B cell (primary cell): Measurements from ENCODE around the gene ARFGAP1. TPM values are rescaled to one million over a fixed set of nuclear protein-coding genes. Genes with fewer than 3 reads are reported as not detected.

Source experiments
- ATAC-seq: fragments of 200-7000 bp; cut with Tn5 transposase; one replicate; pipeline ENCODE4 v1.10.0; 2021; ENCODE audit warnings: low read depth, mild to moderate bottlenecking, moderate number of reproducible peaks, moderate library complexity
- CTCF ChIA-PET: fragments of 350-600 bp; sonication (Branson Sonifier 250); formaldehyde crosslinking; loops from one replicate; lab custom pipeline; 2021; ENCODE audit warnings: antibody characterized with exemption, inconsistent platforms; lab: Charles Lee
- POLR2A ChIA-PET: fragments of 350-600 bp; sonication (Branson Sonifier 250); formaldehyde crosslinking; loops from one replicate; lab custom pipeline; 2021; ENCODE audit warnings: antibody characterized with exemption; lab: Charles Lee
- DNase-seq: peaks from one replicate; pipeline ENCODE4 v3.0.0; 2013
- H2AFZ ChIP-seq: 2 replicates; pipeline ENCODE4 v1.6.1; 2012; ENCODE audit warnings: mild to moderate bottlenecking, low read depth, low read length; ENCODE audit not compliant: insufficient read depth, poor library complexity, severe bottlenecking
- H3K27ac ChIP-seq, 2 donors: 1 replicate in 1 of 2; 2 replicates in 1 of 2; pipeline ENCODE4 v1.5.1; 2012 to 2013; ENCODE audit warnings: low read length in 2 of 2, mild to moderate bottlenecking in 2 of 2, moderate library complexity in 1 of 2
- H3K27me3 ChIP-seq, 4 experiments: fragments of 200-600 bp in 1 of 4; sonication (generic) in 1 of 4; replicated peaks in 1 of 4; 1 replicate in 2 of 4; 2 replicates in 2 of 4; pipeline versions ENCODE4 v1.6.1 to v1.7.0; 2013 to 2016; ENCODE audit warnings: low read length in 3 of 4, mild to moderate bottlenecking in 2 of 4, mixed read lengths in 1 of 4, moderate library complexity in 1 of 4; ENCODE audit not compliant: insufficient read depth in 4 of 4, control insufficient read depth in 3 of 4; ENCODE audit errors: control extremely low read depth in 1 of 4
- H3K36me3 ChIP-seq, 2 experiments: replicated peaks in 1 of 2; 1 replicate in 1 of 2; 2 replicates in 1 of 2; pipeline versions ENCODE4 v1.6.1 to v1.7.1; 2013; ENCODE audit warnings: low read length in 1 of 2; ENCODE audit not compliant: insufficient read depth in 2 of 2, control insufficient read depth in 1 of 2; ENCODE audit errors: control extremely low read depth in 1 of 2, extremely low read depth in 1 of 2
- H3K4me1 ChIP-seq, 2 donors: fragments of 200-600 bp in 1 of 2; sonication (generic) in 1 of 2; 1 replicate in 1 of 2; 2 replicates in 1 of 2; pipeline versions ENCODE4 v1.5.1 to v1.6.1; 2013 to 2017; ENCODE audit warnings: low read length in 2 of 2; ENCODE audit not compliant: control insufficient read depth in 2 of 2, insufficient read depth in 2 of 2
- H3K4me2 ChIP-seq: replicated peaks from 2 replicates; pipeline ENCODE3; 2012; ENCODE audit warnings: mild to moderate bottlenecking, low read depth, low read length; ENCODE audit not compliant: poor library complexity, severe bottlenecking
- H3K4me3 ChIP-seq, 5 experiments: fragments of 200-600 bp in 1 of 5; sonication (generic) in 1 of 5; 1 replicate in 3 of 5; 2 replicates in 2 of 5; pipeline versions ENCODE4 v1.5.1 to v1.7.0; 2011 to 2016; ENCODE audit warnings: low read length in 4 of 5, mild to moderate bottlenecking in 4 of 5, low read depth in 2 of 5, control low read depth in 1 of 5, moderate library complexity in 1 of 5; ENCODE audit not compliant: insufficient read depth in 1 of 5; ENCODE audit errors: control extremely low read depth in 1 of 5, extremely low read depth in 1 of 5
- H3K79me2 ChIP-seq: fragments of 200-600 bp; sonication (generic); one replicate; pipeline ENCODE4 v1.6.0; 2016; ENCODE audit warnings: low read length; ENCODE audit not compliant: control insufficient read depth, insufficient read depth
- H3K9ac ChIP-seq: fragments of 200-600 bp; sonication (generic); 2 replicates; pipeline ENCODE4 v1.6.1; 2017; ENCODE audit warnings: mild to moderate bottlenecking, low read length, moderate library complexity
- H3K9me3 ChIP-seq, 3 donors: one replicate each; pipeline versions ENCODE4 v1.6.1 to v1.7.1; 2013; ENCODE audit warnings: low read length in 2 of 3; ENCODE audit not compliant: control insufficient read depth in 2 of 3, insufficient read depth in 1 of 3; ENCODE audit errors: control extremely low read depth in 1 of 3
- H4K20me1 ChIP-seq: 2 replicates; pipeline ENCODE4 v1.6.0; 2012; ENCODE audit warnings: mild to moderate bottlenecking, low read length; ENCODE audit not compliant: insufficient read depth, control insufficient read depth, poor library complexity, severe bottlenecking
- H3K27ac Mint-ChIP-seq: one replicate; pipeline ENCODE4 v1.8.0; 2021; ENCODE audit warnings: mixed read lengths
- H3K27me3 Mint-ChIP-seq: one replicate; pipeline ENCODE4 v1.8.0; 2021; ENCODE audit warnings: mixed read lengths
- H3K4me1 Mint-ChIP-seq: one replicate; pipeline ENCODE4 v1.8.0; 2021; ENCODE audit warnings: mixed read lengths
- H3K4me3 Mint-ChIP-seq: one replicate; pipeline ENCODE4 v1.8.0; 2021; ENCODE audit warnings: mixed read lengths
- H3K9me3 Mint-ChIP-seq: one replicate; pipeline ENCODE4 v1.8.0; 2022; ENCODE audit warnings: mixed read lengths; ENCODE audit not compliant: insufficient read depth
- EZH2 ChIP-seq: IDR thresholded peaks from 2 replicates; pipeline ENCODE4 v1.6.1; 2012; ENCODE audit warnings: borderline replicate concordance, low read depth, mild to moderate bottlenecking, moderate library complexity, low read length; ENCODE audit not compliant: insufficient read depth, poor library complexity, severe bottlenecking
- WGBS: methylation state at CpG from one replicate; pipeline ENCODE4 v1.1.5; 2013; ENCODE audit warnings: missing lambda C conversion rate; ENCODE audit not compliant: insufficient coverage; 5-methylcytosine and 5-hydroxymethylcytosine counted together
- intact Hi-C: fragments of 100-400 bp; cut with micrococcal nuclease; formaldehyde crosslinking; loops from one replicate; pipeline ENCODE4 v1.10.0; 2022
- polyA plus RNA-seq: library from polyadenylated mRNA; depleted of rRNA; stranded (reverse); fragments of >200 nt; gene quantifications from 2 replicates; pipeline ENCODE4 v1.2.3, GENCODE V29; 2012
- total RNA-seq, 2 donors: library from RNA; stranded (reverse); fragments of 120-200 nt in 1 of 2; gene quantifications; 1 replicate in 1 of 2; 2 replicates in 1 of 2; pipeline versions ENCODE4 v1.2.3 to v1.2.4, GENCODE V29; 2013 to 2022
- TF ChIP-seq, protein P1 (sequence below): fragments of 200-600 bp; IDR thresholded peaks from one replicate; pipeline ENCODE4 v1.8.0; 2022; ENCODE audit warnings: antibody characterized with exemption, mild to moderate bottlenecking

The ARFGAP1 gene
- total and polyA plus RNA-seq, 2 donors (not counting 1 experiment from before 2014, with no cell fraction given), result 83.2 to 99.4 TPM

DNA sequence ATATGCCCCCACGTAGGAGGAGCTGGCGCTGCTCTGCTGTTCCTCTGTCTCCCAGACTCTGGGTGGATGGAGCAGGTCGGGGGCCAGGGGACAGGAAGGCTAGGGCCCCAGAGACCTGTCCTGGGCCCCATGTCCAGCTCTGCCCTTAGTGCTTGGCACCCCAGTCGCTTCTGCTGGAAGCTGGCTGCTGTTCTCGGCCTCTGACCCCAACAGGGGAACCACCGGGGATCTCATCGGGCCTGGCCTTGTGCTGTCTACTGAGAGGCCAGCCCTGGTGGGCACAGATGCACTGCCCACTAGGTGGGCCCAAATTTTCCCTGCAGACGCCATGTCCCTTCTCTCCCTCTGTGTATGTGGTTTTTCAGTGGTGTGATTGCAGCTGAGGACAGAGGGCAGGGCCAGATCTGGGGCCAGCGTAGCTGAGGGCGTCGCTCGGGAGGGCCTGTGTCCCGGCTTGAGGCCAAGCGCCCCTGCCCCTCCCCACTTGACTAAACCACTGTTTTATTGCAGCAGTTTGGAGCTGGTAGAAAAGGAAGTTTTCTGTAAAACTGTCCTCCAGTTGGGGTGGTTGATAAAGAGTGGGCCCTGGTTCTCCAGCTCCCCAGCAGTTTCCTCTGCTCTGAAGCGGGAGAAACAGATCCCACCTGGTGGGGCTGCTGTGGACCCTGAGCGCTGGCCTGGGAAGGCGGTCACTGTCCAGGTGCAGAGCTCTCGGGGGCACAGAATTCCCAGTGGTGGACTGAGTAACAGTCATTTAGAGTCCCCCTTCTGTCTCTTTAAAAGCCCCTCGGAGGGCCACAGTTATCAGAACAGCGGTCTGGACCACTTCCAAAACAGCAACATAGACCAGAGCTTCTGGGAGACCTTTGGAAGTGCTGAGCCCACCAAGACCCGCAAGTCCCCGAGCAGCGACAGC is 14.4 kb downstream of the ARFGAP1 start:
- H3K4me3 Mint-ChIP-seq, result no peak overlapping the region
- no peaks in the 10 kb centered on the region for H3K27me3 Mint-ChIP-seq
- H3K4me1 ChIP-seq, result no peaks in the 10 kb centered on the region
- H3K27ac Mint-ChIP-seq, result no peak overlapping the region
- intact Hi-C loops, result no loop called here
- no peak overlapping the region for H3K9ac ChIP-seq
- H3K36me3 ChIP-seq, result peaks cover 0 to 11% of the 10 kb centered on the region in 2 experiments
- ChIA-PET POLR2A (interaction anchor here (0.6 kb wide), 1 partner anchor 310 kb away, joined by 3 read pairs; no protein-coding TSS in a partner anchor), CTCF (interaction anchor here (1.2 kb wide), 1 partner anchor 63 kb away, joined by 3 read pairs; no protein-coding TSS in a partner anchor)
- H3K27ac ChIP-seq, result no peak overlapping the region
- TF ChIP-seq EZH2, result no peak
- TF ChIP-seq, protein P1, sequence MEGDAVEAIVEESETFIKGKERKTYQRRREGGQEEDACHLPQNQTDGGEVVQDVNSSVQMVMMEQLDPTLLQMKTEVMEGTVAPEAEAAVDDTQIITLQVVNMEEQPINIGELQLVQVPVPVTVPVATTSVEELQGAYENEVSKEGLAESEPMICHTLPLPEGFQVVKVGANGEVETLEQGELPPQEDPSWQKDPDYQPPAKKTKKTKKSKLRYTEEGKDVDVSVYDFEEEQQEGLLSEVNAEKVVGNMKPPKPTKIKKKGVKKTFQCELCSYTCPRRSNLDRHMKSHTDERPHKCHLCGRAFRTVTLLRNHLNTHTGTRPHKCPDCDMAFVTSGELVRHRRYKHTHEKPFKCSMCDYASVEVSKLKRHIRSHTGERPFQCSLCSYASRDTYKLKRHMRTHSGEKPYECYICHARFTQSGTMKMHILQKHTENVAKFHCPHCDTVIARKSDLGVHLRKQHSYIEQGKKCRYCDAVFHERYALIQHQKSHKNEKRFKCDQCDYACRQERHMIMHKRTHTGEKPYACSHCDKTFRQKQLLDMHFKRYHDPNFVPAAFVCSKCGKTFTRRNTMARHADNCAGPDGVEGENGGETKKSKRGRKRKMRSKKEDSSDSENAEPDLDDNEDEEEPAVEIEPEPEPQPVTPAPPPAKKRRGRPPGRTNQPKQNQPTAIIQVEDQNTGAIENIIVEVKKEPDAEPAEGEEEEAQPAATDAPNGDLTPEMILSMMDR, result no peak
- no peak overlapping the region for H2AFZ ChIP-seq
- no peaks in the 10 kb centered on the region for H3K9me3 Mint-ChIP-seq
- DNase-seq, result no peak
- whole genome bisulfite sequencing, result 94% methylated on average over 15 of the region's 23 CpGs
- no peak overlapping the region for H3K4me2 ChIP-seq
- H3K79me2 ChIP-seq, result no peaks in the 10 kb centered on the region
- H3K4me3 ChIP-seq, result no peak overlapping the region
- H3K27me3 ChIP-seq, result no peaks in the 10 kb centered on the region
- H4K20me1 ChIP-seq, result no peaks in the 10 kb centered on the region
- H3K4me1 Mint-ChIP-seq, result peaks cover 1% of the 10 kb centered on the region
- ATAC-seq, result no peak
- H3K9me3 ChIP-seq, result no peaks in the 10 kb centered on the region
